HG02678 (cell line): ENCODE data around the gene CT47A1.
"Not testable (repeated sequence)": the region's sequence is repeated elsewhere in the genome, so short reads cannot be mapped to it uniquely, and the experiment has no call there.

ENCODE experiments used
- ATAC-seq: cut with Tn5 transposase; IDR thresholded peaks from one replicate; pipeline ENCODE4 v1.9.1; 2021; ENCODE audit warnings: mild to moderate bottlenecking, moderate library complexity; ENCODE audit not compliant: unreplicated experiment

CT47A1 gene

DNA sequence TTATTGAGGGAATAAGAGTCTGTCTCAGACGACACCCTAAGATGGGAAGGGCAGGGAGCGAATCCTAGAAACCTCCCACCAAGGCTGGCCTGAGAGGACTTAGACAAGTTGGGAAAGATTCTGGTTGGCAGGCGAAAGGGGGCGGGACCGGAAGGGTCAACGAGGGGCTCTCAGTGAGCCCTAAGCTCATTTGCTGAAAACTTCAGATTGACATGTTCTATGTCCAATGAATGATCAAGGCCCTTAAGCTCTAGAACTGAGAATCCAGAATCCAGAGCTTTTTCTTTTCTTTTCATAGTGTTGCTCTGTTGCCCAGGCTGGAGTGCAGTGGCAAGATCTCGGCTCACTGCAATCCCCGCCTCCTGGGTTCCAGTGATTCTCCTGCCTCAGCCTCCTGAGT, at the start of gene CT47A1:
Gene CT47A1 (minus strand): TSS at position 101 of the 400 bp plus-strand sequence. CDS start 231 bp downstream, outside the sequence.
- ATAC-seq, result not testable (repeated sequence)

DNA sequence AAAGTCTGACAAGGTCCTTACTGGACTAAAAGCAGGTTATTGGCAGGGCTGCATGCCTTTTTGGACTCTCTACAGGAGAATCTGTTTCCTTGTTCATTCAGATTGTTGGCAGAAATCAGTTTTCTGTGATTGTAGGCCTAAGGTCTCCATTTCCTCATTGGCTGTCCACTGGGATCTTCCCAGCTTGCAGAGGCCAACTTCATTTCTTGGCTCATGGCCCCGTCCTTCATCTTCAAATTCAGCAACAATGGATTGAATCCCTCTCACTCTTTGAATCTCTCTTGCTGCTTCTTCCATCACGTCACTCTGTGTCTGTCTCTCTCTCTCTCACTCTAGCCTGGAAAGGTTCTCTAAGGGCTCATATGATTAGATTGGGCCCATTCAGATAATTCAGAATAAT, 47.0 kb upstream of the CT47A1 start:
- no peak for ATAC-seq

DNA sequence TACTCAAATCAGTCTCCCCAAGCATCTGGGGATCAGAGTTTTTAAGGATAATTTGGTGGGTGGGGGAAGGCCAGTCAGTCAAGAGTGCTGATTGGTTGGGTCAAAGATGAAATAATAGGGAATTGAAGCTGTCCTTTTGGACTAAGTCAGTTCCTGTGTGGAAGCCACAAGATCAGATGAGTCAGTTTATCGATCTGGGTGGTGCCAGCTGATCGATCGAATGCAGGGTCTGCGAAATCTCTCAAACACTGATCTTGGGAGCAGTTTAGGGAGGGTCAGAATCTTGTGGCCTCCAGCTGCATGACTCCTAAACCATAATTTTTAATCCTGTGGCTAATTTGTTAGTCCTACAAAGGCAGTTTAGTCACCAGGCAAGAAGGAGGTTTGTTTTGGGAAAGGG, 44.5 kb upstream of the CT47A1 start:
- no peak for ATAC-seq

DNA sequence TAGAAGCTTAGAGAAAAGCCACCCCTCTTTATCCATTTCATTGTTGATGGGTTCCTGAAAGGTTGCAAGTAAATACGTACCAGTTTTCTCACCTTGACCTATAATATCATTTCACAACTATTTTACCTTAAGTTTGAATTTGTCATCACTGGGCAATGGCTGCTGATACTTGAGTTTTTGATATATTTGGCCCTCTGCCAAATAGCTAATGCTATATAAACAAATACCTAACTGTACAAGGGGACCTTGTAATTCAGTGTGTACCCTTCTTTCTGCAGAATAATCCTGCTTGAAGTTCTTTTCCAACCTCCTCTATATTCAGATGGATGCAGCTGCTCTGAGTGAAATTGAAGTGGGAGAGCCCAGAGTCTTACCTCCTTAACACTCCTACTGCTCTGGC, 42.9 kb upstream of the CT47A1 start:
- ATAC-seq, result no peak

DNA sequence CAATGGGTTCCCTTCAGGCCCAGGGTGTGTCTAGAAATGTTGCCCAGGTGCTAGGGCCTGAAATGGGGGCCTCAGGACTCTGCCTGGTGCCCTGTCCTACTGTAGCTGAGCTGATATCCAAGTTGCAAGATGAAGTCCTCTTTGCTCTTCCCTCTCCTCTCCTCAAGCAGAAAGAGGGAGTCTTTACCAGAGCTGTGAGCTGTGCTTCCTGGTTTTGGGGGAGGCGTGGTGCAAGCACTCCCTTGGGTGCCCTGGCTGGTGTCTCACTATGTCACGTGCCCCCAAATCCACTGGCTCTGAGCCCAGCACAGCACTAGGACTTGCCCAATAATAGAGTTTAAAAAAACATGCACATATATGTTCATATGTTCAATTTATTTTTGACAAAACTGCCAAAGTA, 29.3 kb upstream of the CT47A1 start:
- ATAC-seq, result no peak

DNA sequence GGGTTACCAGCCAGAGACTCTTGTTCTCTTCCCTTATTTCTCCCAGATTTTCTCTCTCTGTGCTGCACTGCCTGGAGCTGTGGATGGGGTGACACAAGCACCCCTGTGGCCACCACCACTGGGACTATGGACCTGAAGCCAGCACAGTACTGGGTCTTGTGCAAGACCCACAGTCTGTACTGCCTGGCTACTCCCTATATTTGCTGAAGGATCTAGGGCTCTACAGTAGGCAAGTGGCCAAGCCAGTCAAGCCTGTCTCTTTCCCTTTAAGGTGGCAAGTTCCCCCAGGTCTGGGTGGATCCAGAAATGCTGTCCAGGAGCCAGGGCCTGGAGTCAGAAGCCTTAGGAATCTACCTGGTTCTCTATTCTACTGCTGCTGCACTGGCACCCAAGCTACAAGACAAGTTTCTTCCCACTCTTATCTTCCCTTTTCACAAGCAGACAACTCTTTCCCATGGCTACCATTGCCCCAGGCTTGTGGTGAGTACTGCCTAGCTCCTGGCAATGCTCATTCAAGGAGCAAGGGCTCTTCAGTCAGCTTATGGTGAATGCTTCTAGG, 28.4 kb upstream of the CT47A1 start:
- no peak for ATAC-seq

DNA sequence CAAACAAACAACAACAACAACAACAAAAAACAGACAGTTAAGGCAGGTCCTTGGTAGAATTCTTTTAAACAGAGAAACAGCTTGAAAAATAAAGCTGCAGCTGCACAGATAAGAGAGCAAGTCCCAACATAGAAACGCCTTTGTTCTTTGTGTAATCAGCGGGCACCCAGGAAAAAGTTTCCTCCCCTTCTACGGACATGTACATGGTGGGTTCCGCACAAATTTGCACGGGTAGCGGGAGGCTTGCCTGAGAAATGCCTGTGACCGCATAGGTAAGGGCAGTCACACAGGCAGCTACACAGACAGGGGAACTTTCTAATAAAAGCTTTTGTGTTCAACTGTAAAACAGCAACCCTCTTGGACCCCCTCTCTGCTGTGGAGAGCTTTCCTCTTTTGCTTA, 25.7 kb upstream of the CT47A1 start:
- no peak for ATAC-seq

DNA sequence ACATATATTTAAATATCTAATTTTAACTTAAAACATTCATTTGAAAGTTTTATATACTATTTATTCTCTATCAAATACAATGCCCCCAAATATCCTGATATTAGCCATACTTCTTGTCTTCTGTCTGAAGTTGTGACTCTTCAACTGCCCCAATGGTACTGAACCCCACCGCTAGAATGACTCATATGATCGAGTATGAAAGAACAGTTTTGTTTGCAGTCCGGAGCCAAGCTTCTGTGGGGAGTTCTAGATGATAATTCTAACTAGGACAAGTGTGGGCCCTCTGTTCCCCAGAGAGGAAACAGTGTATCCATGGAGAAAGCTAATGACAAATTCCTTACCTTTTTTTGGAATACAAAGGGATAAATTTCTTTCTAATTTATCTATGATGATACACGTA, 24.7 kb upstream of the CT47A1 start:
- ATAC-seq, result no peak

DNA sequence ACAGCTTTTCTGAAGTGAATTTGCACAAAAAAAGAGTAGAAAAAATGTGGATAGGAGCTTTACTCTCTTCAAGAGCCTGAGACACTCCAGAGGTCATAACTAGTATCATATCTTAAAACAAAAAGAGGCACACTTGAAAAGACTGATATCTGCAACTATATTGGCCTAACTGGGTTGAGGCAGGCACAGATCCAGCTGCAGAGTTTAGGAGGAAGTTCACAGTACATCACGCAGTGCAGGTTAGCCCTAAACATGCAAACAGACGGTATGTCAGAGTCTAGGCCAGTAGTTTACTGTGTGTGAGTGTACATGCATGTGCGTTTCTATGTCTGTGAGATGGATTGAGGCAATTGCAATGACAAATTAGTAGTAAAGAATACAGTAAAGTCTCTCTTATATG, 24.2 kb upstream of the CT47A1 start:
- no peak for ATAC-seq

DNA sequence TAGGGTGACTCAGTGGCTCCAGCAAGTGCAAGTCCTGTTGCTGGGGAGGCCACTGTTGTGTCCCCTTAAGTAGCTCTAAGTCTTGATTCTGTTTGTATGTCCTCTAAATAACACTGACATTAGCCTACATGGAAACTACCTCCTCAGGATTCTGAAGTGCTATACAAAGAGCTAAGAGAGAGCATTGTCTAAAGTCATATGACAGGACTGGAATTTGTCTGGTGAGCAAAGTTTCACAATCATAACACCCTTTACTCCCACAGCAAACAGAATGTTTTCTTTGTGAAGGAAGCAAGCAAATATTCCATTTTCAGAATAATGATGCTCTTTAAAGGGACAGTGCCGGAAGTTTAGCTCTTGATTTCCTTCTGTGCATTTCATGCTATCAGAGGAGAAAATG, 23.4 kb upstream of the CT47A1 start:
- ATAC-seq, result no peak

DNA sequence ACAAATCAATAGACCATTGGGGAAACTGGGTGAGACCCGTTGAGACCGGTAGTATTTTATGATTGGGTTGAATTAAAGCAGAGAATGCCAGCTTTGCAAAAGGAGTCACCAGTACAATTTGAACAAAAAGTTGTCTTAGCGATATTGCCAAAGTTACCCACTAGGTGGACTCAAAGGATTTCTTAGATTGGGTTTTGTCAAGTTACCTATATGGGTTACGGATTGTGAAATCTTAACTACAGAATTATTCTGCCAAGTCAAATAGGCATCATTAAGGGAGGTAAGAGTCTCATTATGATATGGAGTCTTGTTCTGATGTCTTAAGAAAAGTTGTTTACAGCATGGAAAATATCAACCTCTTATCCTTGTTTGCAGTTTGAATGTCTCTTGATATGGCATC, 15.0 kb upstream of the CT47A1 start:
- ATAC-seq, result no peak

DNA sequence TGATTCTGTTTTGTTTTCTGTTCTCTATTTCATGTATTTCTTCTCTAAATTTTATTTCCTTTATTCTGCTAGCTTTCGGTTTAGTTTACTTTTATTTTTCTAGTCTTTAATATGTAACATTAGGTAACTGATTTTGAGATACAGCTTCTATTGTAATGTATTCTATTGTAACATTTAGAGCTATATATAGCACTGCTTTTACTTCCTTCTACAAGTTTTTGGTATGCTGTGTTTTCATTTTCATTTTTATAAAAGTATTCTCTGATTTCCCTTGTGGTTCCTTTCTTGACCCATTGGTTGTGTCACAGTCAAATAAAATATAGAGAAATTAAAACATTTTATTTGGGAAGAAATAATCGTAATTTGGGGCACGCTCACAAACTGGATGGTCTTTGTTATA, 13.9 kb upstream of the CT47A1 start:
- no peak for ATAC-seq

DNA sequence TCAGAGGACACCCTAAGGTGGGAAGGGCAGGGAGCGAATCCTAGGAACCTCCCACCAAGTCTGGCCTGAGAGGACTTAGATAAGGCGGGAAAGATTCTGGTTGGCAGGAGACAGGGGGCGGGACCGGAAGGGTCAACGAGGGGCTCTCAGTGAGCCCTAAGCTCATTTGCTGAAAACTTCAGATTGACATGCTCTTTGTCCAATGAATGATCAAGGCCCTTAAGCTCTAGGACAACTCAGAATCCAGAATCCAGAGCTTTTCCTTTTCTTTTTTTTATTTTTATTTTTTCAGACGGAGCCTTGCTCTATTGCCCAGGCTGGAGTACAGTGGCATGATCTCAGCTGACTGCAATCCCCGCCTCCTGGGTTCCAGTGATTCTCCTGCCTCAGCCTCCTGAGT, 29.1 kb downstream of the CT47A1 start, which contains the start of gene CT47A7:
Gene CT47A7 (minus strand): TSS at position 101 of the 400 bp plus-strand sequence. CDS start 255 bp downstream, outside the sequence.
- ATAC-seq, result not testable (repeated sequence)
